Activated CD4-positive, alpha-beta memory T cell treated with anti-CD3 and anti-CD28 coated beads for 36 hours (primary cell): ENCODE data around the gene TMEM217. TPM values are rescaled to one million over a fixed set of nuclear protein-coding genes. Genes with fewer than 3 reads are reported as not detected.

Experiments used
- CTCF ChIA-PET: fragments of 350-600 bp; sonication (Branson Sonifier 250); formaldehyde crosslinking; loops from one replicate; lab custom pipeline; 2021; ENCODE audit warnings: antibody characterized with exemption, inconsistent platforms; lab: Charles Lee
- POLR2A ChIA-PET: fragments of 350-600 bp; sonication (Branson Sonifier 250); formaldehyde crosslinking; loops from one replicate; lab custom pipeline; 2021; ENCODE audit warnings: antibody characterized with exemption; lab: Charles Lee
- DNase-seq: peaks from one replicate; pipeline ENCODE4 v3.0.0-alpha.2; 2020
- H3K27ac Mint-ChIP-seq: one replicate; pipeline ENCODE4 v1.8.0; 2021; ENCODE audit warnings: mixed read lengths
- H3K27me3 Mint-ChIP-seq: one replicate; pipeline ENCODE4 v1.8.0; 2021; ENCODE audit warnings: mixed read lengths
- H3K36me3 Mint-ChIP-seq: one replicate; pipeline ENCODE4 v1.8.0; 2021; ENCODE audit warnings: mixed read lengths
- H3K4me1 Mint-ChIP-seq: one replicate; pipeline ENCODE4 v1.8.0; 2021; ENCODE audit warnings: low read depth, mixed read lengths
- H3K4me3 Mint-ChIP-seq: one replicate; pipeline ENCODE4 v1.8.0; 2021; ENCODE audit warnings: mild to moderate bottlenecking, mixed read lengths
- H3K9me3 Mint-ChIP-seq: one replicate; pipeline ENCODE4 v1.8.0; 2021; ENCODE audit warnings: mixed read lengths
- intact Hi-C: fragments of 100-400 bp; cut with micrococcal nuclease; formaldehyde crosslinking; loops from one replicate; pipeline ENCODE4 v1.15.1; 2023
- total RNA-seq, 2 experiments: library from RNA; stranded (reverse); gene quantifications; one replicate each; pipeline ENCODE4 v1.2.3, GENCODE V29; 2021

TMEM217 gene
- total RNA-seq, 2 experiments from 2014 or later, result 2.2 to 3.3 TPM

DNA sequence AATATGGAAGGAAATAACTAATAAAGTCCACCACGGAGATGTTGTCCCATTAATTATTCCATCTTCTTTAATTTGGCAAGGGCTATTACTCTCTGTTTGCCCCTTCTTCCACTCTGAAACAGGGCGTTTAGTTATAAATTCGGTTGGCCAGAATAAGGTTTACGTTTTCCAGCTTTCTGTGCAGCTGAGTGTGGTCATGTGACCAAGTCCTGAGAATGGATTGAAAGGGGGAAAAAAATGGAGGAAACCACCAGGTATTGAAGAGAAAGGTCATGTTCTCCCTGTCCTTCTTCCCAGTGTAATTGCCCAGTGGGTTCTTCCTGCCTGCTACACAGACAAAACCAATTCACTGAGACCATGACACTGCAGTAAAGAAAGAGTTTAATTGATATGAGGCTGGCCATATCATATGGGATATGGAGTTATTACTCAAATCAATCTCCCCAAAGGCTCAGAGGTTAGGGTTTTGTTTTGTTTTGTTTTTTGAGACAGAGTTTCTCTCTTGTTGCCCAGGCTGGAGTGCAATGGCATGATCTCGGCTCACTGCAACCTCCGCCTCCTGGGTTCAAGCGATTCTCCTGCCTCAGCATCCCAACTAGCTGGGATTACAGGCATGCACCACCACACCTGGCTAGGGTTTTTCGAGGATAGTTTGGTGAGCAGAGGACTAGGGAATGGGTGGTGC, 14.7 kb downstream of the TMEM217 start:
- intact Hi-C loops, result loop anchor here (5.0 kb wide), 2 partner anchors 189 to 274 kb away; partner anchors contain the start of gene CMTR1
- DNase-seq, result no peak
- Mint-ChIP-seq H3K9me3 (no peaks in the 10 kb centered on the region), H3K27ac (no peak overlapping the region), H3K36me3 (no peaks in the 10 kb centered on the region), H3K4me3 (no peak overlapping the region), H3K4me1 (peaks cover 30% of the 10 kb centered on the region), H3K27me3 (no peaks in the 10 kb centered on the region)
- CTCF ChIA-PET, result no interaction called here
- POLR2A ChIA-PET, result interaction anchor here (2.1 kb wide), 1 partner anchor 15 kb away, joined by 19 read pairs; the partner anchor contains the start of genes TBC1D22B and TMEM217

DNA sequence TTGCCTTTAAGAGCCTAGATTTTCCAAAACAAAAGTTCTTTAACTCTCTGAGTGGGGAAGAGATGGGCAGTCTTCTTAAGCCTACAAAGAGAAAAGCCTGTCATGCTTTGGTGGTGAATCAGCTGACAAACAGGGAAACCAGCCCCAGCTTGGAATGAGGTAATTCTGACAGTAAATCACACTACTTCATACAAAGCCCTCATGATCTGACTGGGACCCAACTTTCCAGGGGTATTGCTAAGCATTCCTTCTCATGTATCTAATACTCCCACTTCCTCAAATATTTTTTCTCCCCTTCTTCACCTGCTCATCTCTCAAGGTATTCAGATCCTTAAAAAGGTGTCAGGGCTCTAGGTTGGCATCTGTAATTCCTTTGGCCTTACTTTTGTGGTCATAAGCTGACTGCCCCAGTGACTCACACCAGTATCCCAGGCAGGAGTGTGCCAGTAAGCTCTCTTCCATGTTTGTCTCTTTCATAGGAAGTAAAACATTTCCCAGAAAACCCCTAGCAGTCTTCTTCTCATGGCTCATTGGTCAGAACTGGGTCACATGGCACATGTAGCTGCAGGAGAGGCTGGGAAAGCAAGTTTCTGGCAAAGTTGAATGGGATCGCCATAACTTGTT, 15.4 kb downstream of the TMEM217 start:
- no peaks in the 10 kb centered on the region for H3K36me3 Mint-ChIP-seq
- H3K27me3 Mint-ChIP-seq, result no peaks in the 10 kb centered on the region
- H3K4me3 Mint-ChIP-seq, result no peak overlapping the region
- no peaks in the 10 kb centered on the region for H3K9me3 Mint-ChIP-seq
- peaks cover 33% of the 10 kb centered on the region for H3K4me1 Mint-ChIP-seq
- H3K27ac Mint-ChIP-seq, result peak overlapping the region; percentile 57
- POLR2A ChIA-PET, result interaction anchor here (0.8 to 2.1 kb wide), 3 partner anchors 16 to 70 kb away, joined by 3 to 19 read pairs (median 3); partner anchors contain the start of genes TBC1D22B and TMEM217
- intact Hi-C loops, result loop anchor here (5.0 kb wide), 2 partner anchors 190 to 275 kb away; partner anchors contain the start of gene CMTR1
- CTCF ChIA-PET, result interaction anchor here (0.8 kb wide), 1 partner anchor 32 kb away, joined by 7 read pairs; no protein-coding TSS in a partner anchor
- DNase-seq, result peak; percentile 54

DNA sequence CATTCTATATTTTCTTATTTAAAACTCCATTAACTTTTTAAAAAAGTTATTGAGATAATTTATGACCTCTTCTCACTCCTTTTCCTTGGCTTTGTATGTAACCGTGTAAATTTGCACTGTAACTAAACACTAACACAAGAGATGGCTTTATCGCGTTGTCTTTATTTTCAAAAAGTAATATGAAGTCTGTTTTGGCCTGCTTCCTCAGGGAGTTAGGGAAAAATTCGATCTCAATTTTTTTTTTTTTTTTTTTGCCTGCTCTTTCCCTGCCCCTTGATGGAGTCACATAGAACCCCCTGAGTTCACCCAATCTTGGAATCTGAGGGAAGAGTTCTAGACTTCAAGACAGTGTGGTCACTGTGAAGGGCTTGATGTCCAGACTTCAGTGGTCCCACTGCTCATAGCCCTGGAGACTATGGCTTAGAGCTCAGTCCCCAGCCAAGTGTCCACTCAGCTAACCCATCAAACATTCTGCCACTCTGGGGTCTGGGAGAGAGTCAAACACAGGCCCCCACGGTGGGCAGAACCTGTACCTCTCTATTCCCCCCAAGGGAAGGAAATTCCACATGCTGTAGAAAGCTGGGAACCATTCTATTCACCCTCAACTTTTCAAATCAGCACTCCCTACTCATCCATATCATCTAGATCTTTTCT, 16.0 kb downstream of the TMEM217 start:
- H3K4me1 Mint-ChIP-seq, result peaks cover 38% of the 10 kb centered on the region
- ChIA-PET POLR2A (interaction anchor here (0.8 to 2.1 kb wide), 3 partner anchors 17 to 69 kb away, joined by 3 to 19 read pairs (median 3); partner anchors contain the start of genes TBC1D22B and TMEM217), CTCF (interaction anchor here (0.8 kb wide), 1 partner anchor 32 kb away, joined by 7 read pairs; no protein-coding TSS in a partner anchor)
- intact Hi-C loops, result loop anchor here (2.0 to 5.0 kb wide), 3 partner anchors 69 to 275 kb away; partner anchors contain the start of gene CMTR1
- DNase-seq, result no peak
- no peaks in the 10 kb centered on the region for H3K36me3 Mint-ChIP-seq
- H3K9me3 Mint-ChIP-seq, result no peaks in the 10 kb centered on the region
- H3K27me3 Mint-ChIP-seq, result no peaks in the 10 kb centered on the region
- no peak overlapping the region for H3K4me3 Mint-ChIP-seq
- peak overlapping the region; percentile 57 for H3K27ac Mint-ChIP-seq

DNA sequence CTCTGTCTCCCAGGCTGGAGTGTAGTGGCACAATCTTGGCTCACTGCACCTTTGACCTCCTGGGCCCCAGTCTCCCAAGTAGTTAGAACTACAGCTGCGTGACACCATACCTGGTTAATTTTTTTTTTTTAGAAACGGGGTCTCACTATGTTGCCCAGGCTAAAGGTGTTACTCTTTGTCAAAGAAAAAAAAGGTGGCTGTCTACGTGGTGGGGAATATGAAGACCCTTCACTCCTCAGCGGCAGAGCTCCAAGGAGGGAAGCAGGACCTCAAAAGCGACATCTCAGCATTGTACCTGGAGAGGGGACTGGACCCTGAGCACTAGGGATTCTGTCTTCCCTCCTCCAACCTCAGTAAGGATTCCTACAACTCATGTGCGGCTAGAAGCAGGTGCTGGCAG, 16.8 kb downstream of the TMEM217 start:
- no peak overlapping the region for H3K27ac Mint-ChIP-seq
- H3K36me3 Mint-ChIP-seq, result no peaks in the 10 kb centered on the region
- ChIA-PET POLR2A (interaction anchor here (2.1 kb wide), 1 partner anchor 18 kb away, joined by 19 read pairs; the partner anchor contains the start of genes TBC1D22B and TMEM217), CTCF (no interaction called here)
- no peak for DNase-seq
- intact Hi-C loops, result loop anchor here (2.0 to 5.0 kb wide), 3 partner anchors 68 to 276 kb away; partner anchors contain the start of gene CMTR1
- H3K9me3 Mint-ChIP-seq, result no peaks in the 10 kb centered on the region
- no peak overlapping the region for H3K4me3 Mint-ChIP-seq
- H3K27me3 Mint-ChIP-seq, result no peaks in the 10 kb centered on the region
- H3K4me1 Mint-ChIP-seq, result peaks cover 41% of the 10 kb centered on the region

DNA sequence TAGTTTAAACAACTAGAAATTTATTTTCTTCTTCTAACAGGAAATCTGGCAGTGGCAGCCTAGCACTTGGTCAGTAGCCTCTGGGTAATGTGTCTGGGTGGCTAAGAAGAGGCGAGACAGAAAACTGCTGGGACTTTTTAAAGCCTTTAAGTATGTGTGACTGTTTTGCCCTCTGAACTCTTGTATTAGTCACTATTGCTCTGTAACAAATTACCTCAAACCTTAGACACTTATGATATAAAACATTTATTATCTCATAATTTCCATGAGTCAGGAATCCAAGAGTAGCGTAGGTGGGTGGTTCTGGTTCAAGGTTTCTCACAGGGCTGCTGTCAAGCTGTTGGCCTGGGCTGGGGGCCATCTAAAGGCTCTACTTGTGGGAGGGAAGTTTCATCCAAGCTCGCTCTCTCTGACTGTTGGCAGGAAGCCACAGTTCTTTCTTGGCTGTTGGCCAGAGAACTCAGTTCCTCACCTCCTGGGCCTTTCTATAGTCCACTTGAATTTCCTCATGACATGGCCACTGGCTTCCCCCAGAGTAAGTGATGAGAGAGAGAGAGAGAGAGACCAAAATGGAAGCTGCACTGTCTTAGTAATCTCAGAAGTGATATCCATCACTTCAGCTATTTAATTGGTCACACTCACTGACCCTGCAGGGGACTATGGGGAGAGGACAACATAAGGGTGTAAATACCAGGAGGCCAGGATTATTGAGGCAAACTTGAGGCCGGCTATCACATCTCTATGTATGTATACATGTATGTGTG, 17.8 kb downstream of the TMEM217 start:
- POLR2A ChIA-PET, result interaction anchor here (1.2 to 1.9 kb wide), 3 partner anchors 18 to 20 kb away, joined by 3 to 10 read pairs (median 4); partner anchors contain the start of genes TBC1D22B and TMEM217
- Mint-ChIP-seq H3K27ac (peak overlapping the region; percentile 88), H3K36me3 (no peaks in the 10 kb centered on the region), H3K9me3 (no peaks in the 10 kb centered on the region), H3K4me1 (peaks cover 41% of the 10 kb centered on the region), H3K4me3 (peak overlapping the region; percentile 2), H3K27me3 (no peaks in the 10 kb centered on the region)
- CTCF ChIA-PET, result interaction anchor here (1.2 to 2.6 kb wide), 4 partner anchors 18 to 222 kb away, joined by 4 to 7 read pairs (median 6); partner anchors contain the start of genes TBC1D22B and TMEM217
- DNase-seq, result peak; percentile 91
- intact Hi-C loops, result loop anchor here (1.0 to 5.0 kb wide), 7 partner anchors 20 to 328 kb away; partner anchors contain the start of gene CMTR1

DNA sequence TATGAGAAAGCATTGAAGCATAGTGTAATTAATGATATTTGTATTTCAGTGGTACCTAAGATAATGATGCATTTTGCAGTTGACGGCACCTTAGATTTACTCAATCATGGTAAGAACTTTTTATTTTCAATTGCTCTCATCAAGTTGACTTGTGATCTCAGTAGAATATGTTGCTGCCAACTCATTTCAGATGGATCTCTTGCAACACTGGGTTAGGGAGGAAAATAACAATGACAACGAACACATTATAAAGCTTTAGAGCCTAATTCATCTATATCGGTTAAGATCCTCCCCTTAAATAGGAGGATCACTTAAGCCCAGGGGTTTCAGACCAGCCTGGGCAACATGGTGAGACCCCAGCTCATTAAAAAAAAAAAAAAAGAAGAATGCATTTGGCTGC, 18.4 kb downstream of the TMEM217 start:
- POLR2A ChIA-PET, result interaction anchor here (0.6 to 1.9 kb wide), 4 partner anchors 17 to 118 kb away, joined by 3 to 10 read pairs (median 4); partner anchors contain the start of genes TBC1D22B and TMEM217
- H3K27ac Mint-ChIP-seq, result peak overlapping the region; percentile 88
- H3K9me3 Mint-ChIP-seq, result no peaks in the 10 kb centered on the region
- intact Hi-C loops, result no loop called here
- H3K36me3 Mint-ChIP-seq, result no peaks in the 10 kb centered on the region
- CTCF ChIA-PET, result interaction anchor here (1.2 to 2.6 kb wide), 4 partner anchors 19 to 221 kb away, joined by 4 to 7 read pairs (median 6); partner anchors contain the start of genes TBC1D22B and TMEM217
- H3K4me1 Mint-ChIP-seq, result peaks cover 41% of the 10 kb centered on the region
- no peak for DNase-seq
- H3K4me3 Mint-ChIP-seq, result peak overlapping the region; percentile 2
- H3K27me3 Mint-ChIP-seq, result no peaks in the 10 kb centered on the region

DNA sequence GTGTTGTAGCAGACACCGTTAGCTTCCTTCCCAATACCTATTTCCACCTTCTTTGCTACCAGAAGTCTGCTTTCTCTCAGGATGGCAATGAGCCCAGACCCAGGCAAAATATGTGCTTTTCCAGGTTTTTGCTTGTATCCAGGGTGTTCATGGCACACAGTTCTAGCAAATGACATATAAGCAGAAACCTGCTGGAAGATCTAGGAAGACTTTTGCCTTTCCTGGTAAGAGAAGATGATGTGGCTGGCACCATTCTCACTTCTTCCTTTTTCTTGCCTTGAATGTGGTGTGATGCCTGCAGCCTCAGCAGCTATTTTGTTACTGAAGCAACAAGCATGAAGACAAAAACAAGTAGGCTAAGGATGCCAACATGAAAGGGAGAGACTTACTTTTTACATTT, 19.6 kb downstream of the TMEM217 start:
- intact Hi-C loops, result no loop called here
- no peak for DNase-seq
- no peaks in the 10 kb centered on the region for H3K36me3 Mint-ChIP-seq
- peaks cover 41% of the 10 kb centered on the region for H3K4me1 Mint-ChIP-seq
- H3K9me3 Mint-ChIP-seq, result no peaks in the 10 kb centered on the region
- no peak overlapping the region for H3K4me3 Mint-ChIP-seq
- ChIA-PET CTCF (interaction anchor here (1.4 to 2.6 kb wide), 2 partner anchors 28 to 220 kb away, joined by 4 to 7 read pairs; no protein-coding TSS in a partner anchor), POLR2A (interaction anchor here (0.7 kb wide), 1 partner anchor 41 kb away, joined by 9 read pairs; no protein-coding TSS in a partner anchor)
- H3K27me3 Mint-ChIP-seq, result no peaks in the 10 kb centered on the region
- H3K27ac Mint-ChIP-seq, result peak overlapping the region; percentile 52

DNA sequence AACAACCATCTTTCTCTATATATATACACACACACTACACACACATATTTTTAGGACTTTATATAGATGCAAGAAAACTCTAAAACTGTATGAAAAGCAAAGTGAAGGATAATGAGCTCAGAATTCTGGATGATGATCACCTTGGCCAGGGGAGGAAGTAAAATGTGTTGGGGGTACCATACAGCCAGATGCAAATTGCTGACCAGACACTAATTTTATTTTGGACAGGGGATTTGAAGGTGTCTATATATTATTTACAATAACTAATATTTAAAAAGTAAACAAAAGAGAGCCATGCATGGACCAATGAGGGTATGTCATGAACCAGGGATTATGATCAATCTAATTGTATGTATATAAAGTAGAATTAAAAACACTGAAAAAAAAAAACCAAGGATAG, 20.2 kb downstream of the TMEM217 start:
- CTCF ChIA-PET, result interaction anchor here (1.4 to 2.6 kb wide), 2 partner anchors 28 to 219 kb away, joined by 4 to 7 read pairs; no protein-coding TSS in a partner anchor
- no peaks in the 10 kb centered on the region for H3K9me3 Mint-ChIP-seq
- intact Hi-C loops, result no loop called here

DNA sequence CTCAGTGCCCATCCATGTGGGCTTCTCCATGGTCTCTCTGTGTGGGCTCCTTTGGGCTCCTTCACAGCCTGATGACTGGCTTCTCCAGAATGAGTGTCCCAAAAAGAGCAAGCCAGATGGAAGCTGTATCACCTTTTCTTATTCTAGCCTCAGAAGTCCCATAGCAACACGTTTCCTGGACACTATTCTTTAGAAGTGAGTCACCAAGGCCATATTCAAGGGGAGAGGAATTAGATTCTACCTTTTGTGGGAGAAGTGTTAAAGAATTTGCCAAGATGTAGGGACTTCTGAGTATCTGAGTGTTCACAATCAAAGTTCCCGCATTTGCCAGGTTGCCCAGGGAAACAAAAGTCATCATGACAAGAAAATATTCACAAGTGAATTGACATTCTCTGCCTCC, 21.0 kb downstream of the TMEM217 start:
- no peaks in the 10 kb centered on the region for H3K9me3 Mint-ChIP-seq
- H3K27me3 Mint-ChIP-seq, result no peaks in the 10 kb centered on the region
- intact Hi-C loops, result no loop called here
- H3K4me1 Mint-ChIP-seq, result peaks cover 31% of the 10 kb centered on the region
- ChIA-PET POLR2A (interaction anchor here (1.3 to 2.6 kb wide), 2 partner anchors 15 to 21 kb away, joined by 3 to 6 read pairs; partner anchors contain the start of gene TMEM217), CTCF (interaction anchor here (1.4 kb wide), 1 partner anchor 455 kb away, joined by 3 read pairs; no protein-coding TSS in a partner anchor)
- H3K36me3 Mint-ChIP-seq, result no peaks in the 10 kb centered on the region
- H3K27ac Mint-ChIP-seq, result no peak overlapping the region
- no peak for DNase-seq
- H3K4me3 Mint-ChIP-seq, result no peak overlapping the region

More for the DNA sequence above, 20.2 kb downstream of the TMEM217 start:
- Mint-ChIP-seq H3K27me3 (no peaks in the 10 kb centered on the region), H3K4me1 (peaks cover 39% of the 10 kb centered on the region), H3K36me3 (no peaks in the 10 kb centered on the region), H3K4me3 (no peak overlapping the region), H3K27ac (no peak overlapping the region)
- POLR2A ChIA-PET, result interaction anchor here (0.7 kb wide), 1 partner anchor 42 kb away, joined by 9 read pairs; no protein-coding TSS in a partner anchor
- no peak for DNase-seq

DNA sequence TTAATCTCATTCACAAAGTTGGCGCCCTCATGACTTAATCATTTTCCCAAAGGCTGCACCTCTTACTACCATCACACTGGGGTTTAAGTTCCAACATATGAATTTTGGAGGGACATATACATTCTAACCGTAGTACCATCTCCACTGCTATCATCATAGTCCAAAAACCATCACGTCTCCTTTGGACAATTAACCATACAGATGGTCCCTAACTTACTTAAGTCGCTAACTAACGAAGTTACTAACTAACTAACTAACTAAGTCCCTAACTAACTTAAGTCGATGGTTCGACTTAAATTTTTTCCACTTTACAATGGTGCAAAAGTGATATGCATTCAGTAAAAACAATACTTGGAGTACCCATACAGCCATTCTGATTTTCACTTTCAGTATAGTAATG, 24.4 kb downstream of the TMEM217 start:
- intact Hi-C loops, result no loop called here
- no peak for DNase-seq
- Mint-ChIP-seq H3K27ac (no peak overlapping the region), H3K27me3 (no peaks in the 10 kb centered on the region), H3K9me3 (no peaks in the 10 kb centered on the region), H3K4me1 (peaks cover 15% of the 10 kb centered on the region), H3K36me3 (no peaks in the 10 kb centered on the region), H3K4me3 (no peak overlapping the region)
- CTCF ChIA-PET, result no interaction called here
- POLR2A ChIA-PET, result no interaction called here
